PC-3 (cell line): ENCODE data around the gene THSD1.

Experiments used
- CTCF ChIP-seq: fragments of 300-600 bp; sonication (generic); conservative IDR thresholded peaks from 2 replicates; pipeline ENCODE4 v1.5.1; 2017; ENCODE audit warnings: antibody characterized with exemption, low read depth, mild to moderate bottlenecking, low read length
- EZH2 ChIP-seq: fragments of 300-600 bp; sonication (generic); IDR thresholded peaks from one replicate; pipeline ENCODE4 v1.6.1; 2017; ENCODE audit warnings: antibody characterized with exemption, mild to moderate bottlenecking, low read length; ENCODE audit not compliant: unreplicated experiment
- EZH2phosphoT487 ChIP-seq: fragments of 300-600 bp; sonication (generic); IDR thresholded peaks from 2 replicates; pipeline ENCODE4 v1.6.1; 2018; ENCODE audit warnings: mild to moderate bottlenecking, antibody characterized with exemption, low read length, borderline replicate concordance

DNA sequence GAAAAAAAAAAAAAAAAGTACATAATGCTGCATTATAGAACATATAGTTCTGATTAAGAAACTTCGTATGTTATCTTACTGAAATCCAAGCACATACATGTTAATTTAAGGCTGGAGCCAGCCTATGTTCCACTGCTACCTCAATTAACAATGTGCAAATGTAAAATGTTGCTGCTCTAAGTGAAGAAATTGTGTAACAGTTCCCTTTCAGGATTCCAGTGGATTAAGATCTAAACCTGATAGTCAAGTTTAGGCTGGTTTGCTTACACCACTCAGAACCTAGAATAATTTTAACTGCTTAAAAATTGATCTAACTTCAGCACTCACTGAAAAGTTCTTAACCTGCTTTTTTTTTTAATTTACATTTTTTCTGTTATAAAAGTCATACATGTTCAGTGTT, 40.3 kb upstream of the THSD1 start:
- TF ChIP-seq CTCF (no peak), EZH2 (no peak), EZH2phosphoT487 (no peak)
